GM12891 (cell line): Measurements from ENCODE around the gene LBX2.
A peak's percentile ranks its signal among the peaks of the same experiment; 100 is the strongest.

Experiments
- DNase-seq: peaks from one replicate; pipeline ENCODE4 v3.0.0; 2011; ENCODE audit warnings: low spot score; ENCODE audit not compliant: insufficient read length
- FAIRE-seq: peaks from 2 replicates; lab custom pipeline; 2011; peaks lifted over from hg19 to GRCh38; lab: Jason Lieb, UNC
- PAX5 ChIP-seq: IDR thresholded peaks from 2 replicates; pipeline ENCODE4 v1.6.1; 2011; ENCODE audit warnings: low read length, moderate library complexity, mild to moderate bottlenecking; ENCODE audit not compliant: insufficient read depth, severe bottlenecking
- POLR2A ChIP-seq: IDR thresholded peaks from 2 replicates; pipeline ENCODE4 v1.6.1; 2011; ENCODE audit warnings: low read depth, low read length, control low read depth
- POLR2AphosphoS5 ChIP-seq: IDR thresholded peaks from 2 replicates; pipeline ENCODE4 v1.6.1; 2011; ENCODE audit warnings: low read depth, low read length, control low read depth
- POU2F2 ChIP-seq: IDR thresholded peaks from 2 replicates; pipeline ENCODE4 v1.6.1; 2011; ENCODE audit warnings: low read depth, mild to moderate bottlenecking, control low read depth, low read length, moderate library complexity
- SPI1 ChIP-seq: IDR thresholded peaks from 2 replicates; pipeline ENCODE4 v1.6.1; 2011; ENCODE audit warnings: low read depth, low read length, control low read depth
- TAF1 ChIP-seq: IDR thresholded peaks from 2 replicates; pipeline ENCODE4 v1.6.1; 2011; ENCODE audit warnings: low read depth, low read length, control low read depth

Gene LBX2

GRCh38 chr2:74504591-74504990 is 5.2 kb upstream of the LBX2 start:
- FAIRE-seq (no peak), DNase-seq (no peak)
- TF ChIP-seq PAX5 (no peak), POU2F2 (no peak), POLR2A (no peak), SPI1 (no peak), POLR2AphosphoS5 (no peak), TAF1 (no peak)

GRCh38 chr2:74503506-74504475 is 4.4 kb upstream of the LBX2 start:
- no peak for FAIRE-seq
- no peak for DNase-seq
- no peak for TF ChIP-seq TAF1
- no peak for TF ChIP-seq POLR2A
- no peak for TF ChIP-seq PAX5
- no peak for TF ChIP-seq SPI1
- no peak for TF ChIP-seq POU2F2
- TF ChIP-seq POLR2AphosphoS5: no peak

GRCh38 chr2:74502720-74503505 is 3.5 kb upstream of the LBX2 start:
- FAIRE-seq (peak; percentile 66), DNase-seq (no peak)
- peak; percentile 34; the same call in 1 of the 2 replicates for TF ChIP-seq TAF1
- TF ChIP-seq SPI1: no peak
- no peak for TF ChIP-seq PAX5
- TF ChIP-seq POU2F2: no peak
- TF ChIP-seq POLR2AphosphoS5: 0 out of 2 replicates have a peak, but pooled peaks have one; percentile 29
- TF ChIP-seq POLR2A: peak; percentile 60; the same call in 1 of the 2 replicates

GRCh38 chr2:74502147-74502719 is 2.8 kb upstream of the LBX2 start:
- FAIRE-seq (no peak), DNase-seq (no peak)
- no peak for TF ChIP-seq PAX5
- no peak for TF ChIP-seq SPI1
- no peak for TF ChIP-seq POLR2A
- TF ChIP-seq TAF1: no peak
- no peak for TF ChIP-seq POLR2AphosphoS5
- no peak for TF ChIP-seq POU2F2

- no peak for DNase-seq
- no peak for FAIRE-seq
- TF ChIP-seq PAX5 (no peak), POLR2A (no peak), TAF1 (no peak), POLR2AphosphoS5 (no peak)
Measured at GRCh38 chr2:74501335-74502071, 2.1 kb upstream of the LBX2 start.

- DNase-seq (no peak), FAIRE-seq (no peak)
- no peak for TF ChIP-seq PAX5
Measured at GRCh38 chr2:74500578-74500946, 1.2 kb upstream of the LBX2 start.

- TF ChIP-seq SPI1: no peak
- TF ChIP-seq PAX5: no peak
- TF ChIP-seq POU2F2: no peak
- TF ChIP-seq POLR2A: no peak
- no peak for TF ChIP-seq POLR2AphosphoS5
- TF ChIP-seq TAF1: no peak
- FAIRE-seq: no peak
- no peak for DNase-seq
Measured at GRCh38 chr2:74499940-74500577, 656 bp upstream of the LBX2 start.

- peak; percentile 31 for FAIRE-seq
- DNase-seq: no peak
- no peak for TF ChIP-seq SPI1
- no peak for TF ChIP-seq POU2F2
- TF ChIP-seq PAX5: no peak
- no peak for TF ChIP-seq POLR2AphosphoS5
- no peak for TF ChIP-seq POLR2A
- TF ChIP-seq TAF1: no peak
Measured at GRCh38 chr2:74498500-74499266, 720 bp downstream of the LBX2 start.
